Epithelial cell of prostate (primary cell): ENCODE measurements around the gene PGGT1B.
A peak's percentile ranks its signal among the peaks of the same experiment; 100 is the strongest.

ENCODE experiments used
- DNase-seq: peaks from one replicate; pipeline ENCODE4 v3.0.0-alpha.2; 2011; ENCODE audit warnings: low read depth, low spot score
- H3K27ac ChIP-seq: fragments of 450-650 bp; 2 replicates; pipeline ENCODE4 v1.5.1; 2017; ENCODE audit warnings: mild to moderate bottlenecking

Gene PGGT1B

DNA sequence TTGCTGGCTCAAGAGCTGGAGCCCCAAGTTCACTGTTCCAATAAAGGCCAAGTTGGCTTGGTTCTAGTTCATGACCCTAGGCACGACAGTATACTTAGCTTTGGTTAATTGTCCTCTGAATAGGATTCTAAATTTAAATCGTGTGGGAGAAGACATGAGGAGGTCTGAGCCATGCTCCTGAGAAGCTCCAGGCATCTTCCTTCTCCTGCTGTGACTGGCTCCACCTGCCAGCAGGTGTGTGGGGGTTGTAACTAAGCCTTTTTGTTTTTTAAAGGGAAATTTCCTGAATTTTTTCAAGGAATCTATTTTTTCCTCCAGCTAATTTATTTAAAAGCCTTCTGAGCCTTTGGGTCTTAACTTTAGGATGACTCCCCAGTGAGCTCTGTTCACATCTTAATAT is 72.8 kb downstream of the PGGT1B start:
- no peak for DNase-seq

DNA sequence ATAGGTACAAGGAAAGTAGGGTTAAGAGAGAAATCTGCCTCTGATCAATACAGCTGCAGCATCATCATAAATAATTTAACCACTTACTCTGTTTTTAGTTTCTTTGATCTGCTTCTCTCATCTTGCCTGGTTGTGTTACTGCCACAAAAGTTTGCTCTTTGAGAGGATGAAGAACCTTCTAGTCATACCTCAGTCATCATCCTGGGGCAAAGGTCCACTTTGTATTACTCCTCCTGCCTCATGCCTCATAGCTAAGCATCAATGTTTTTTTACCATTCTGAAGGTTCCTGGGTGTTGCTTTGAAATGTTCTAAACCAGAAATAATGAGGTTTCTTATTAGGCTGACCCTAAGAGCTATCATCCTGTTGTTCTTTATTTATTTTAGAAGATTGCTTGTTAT is 75.9 kb downstream of the PGGT1B start:
- no peak for DNase-seq
- H3K27ac ChIP-seq, result no peak overlapping the region

More for the DNA sequence above, 72.8 kb downstream of the PGGT1B start:
- no peak overlapping the region for H3K27ac ChIP-seq

GRCh38 chr5:115184770-115185169 is 77.9 kb downstream of the PGGT1B start:
- H3K27ac ChIP-seq, result no peak overlapping the region
- no peak for DNase-seq

GRCh38 chr5:115181757-115182156 is 80.9 kb downstream of the PGGT1B start:
- no peak overlapping the region for H3K27ac ChIP-seq
- DNase-seq, result no peak

DNA sequence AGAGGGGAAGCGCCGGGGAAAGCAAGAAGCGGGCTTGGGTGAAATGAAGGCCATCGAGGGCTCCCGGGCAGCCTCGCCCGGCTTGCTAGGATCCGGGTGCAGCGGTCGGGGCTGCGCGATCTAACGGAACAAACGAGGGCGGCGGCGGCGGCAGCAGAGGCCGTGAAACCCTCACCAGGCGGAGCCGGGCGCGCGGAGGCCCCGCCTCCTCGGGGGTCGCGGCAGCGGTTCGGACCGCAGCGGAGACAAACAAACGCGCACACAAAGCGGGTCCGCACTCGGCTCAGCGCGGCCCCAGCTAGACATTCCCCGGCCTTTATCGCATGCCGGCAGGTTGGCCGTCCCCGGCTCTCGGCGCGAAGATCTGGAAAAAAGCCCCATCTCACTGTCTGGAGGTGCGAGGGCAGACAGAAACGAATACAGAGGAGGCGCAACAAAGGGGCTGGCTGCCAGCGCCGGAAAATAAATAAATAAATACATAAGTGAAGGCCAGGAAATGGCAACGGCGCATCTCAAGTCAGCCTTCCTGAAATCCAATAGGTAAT is 82.4 kb downstream of the PGGT1B start:
- DNase-seq, result no peak
- no peak overlapping the region for H3K27ac ChIP-seq

GRCh38 chr5:115179394-115180164 is 83.1 kb downstream of the PGGT1B start:
- no peak overlapping the region for H3K27ac ChIP-seq
- no peak for DNase-seq

DNA sequence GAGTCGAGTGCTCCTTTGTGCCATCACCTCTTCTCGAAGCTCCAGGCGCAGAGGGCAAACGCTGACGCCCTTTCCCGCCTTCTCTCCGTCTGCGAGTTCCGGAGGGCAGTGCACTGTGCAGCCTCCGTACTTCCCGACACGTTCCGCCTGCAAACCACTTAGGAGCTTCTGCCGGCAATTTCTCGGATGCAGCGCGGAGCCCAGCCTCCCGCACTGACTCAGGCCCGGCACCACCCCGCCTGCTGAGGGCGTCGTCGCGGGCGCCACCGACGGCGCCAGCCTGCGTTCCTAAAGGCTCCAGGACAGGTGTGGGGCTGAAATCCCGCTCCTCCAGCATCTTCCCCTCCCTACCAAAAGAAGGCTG is 83.7 kb downstream of the PGGT1B start:
- no peak for DNase-seq
- no peak overlapping the region for H3K27ac ChIP-seq

DNA sequence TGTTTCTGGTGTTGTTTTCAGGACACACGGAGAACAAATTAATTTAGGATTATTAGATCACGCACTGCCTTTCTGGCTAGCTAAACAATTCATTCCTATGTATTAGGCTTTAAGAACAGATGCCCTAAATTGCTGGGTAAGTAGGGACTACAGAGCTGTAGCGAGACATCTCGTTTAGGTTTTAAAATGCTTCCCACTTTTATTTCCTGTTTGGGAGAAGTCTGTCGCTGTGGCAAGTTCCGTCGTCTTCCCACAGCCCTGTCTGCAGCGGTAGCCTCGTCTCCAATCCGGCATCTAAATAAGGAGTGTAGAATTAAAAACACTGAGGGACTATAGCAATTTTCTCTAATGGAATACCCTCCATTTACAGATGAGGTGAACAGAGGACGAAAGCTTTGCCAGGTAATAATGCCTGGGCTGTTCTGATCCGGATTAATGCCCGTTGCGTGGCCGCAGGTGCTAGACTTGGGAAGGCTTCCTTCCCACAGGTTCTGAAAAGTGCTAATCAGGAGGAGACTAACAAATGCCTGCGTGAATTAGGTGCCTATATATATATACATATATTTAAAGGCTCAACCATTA is 91.7 kb downstream of the PGGT1B start:
- DNase-seq, result no peak
- no peak overlapping the region for H3K27ac ChIP-seq

- no peak overlapping the region for H3K27ac ChIP-seq
- DNase-seq, result no peak
Observed at GRCh38 chr5:115170134-115170928, 92.3 kb downstream of the PGGT1B start.

GRCh38 chr5:115169487-115170133 is 93.1 kb downstream of the PGGT1B start, which contains the start of gene TRIM36:
Gene TRIM36 (minus strand): TSS chr5:115169908. CDS start chr5:115169634, 274 bp downstream.
- no peak within 1 kb of the TSS for H3K27ac ChIP-seq
- DNase-seq, result peak; percentile 54

GRCh38 chr5:115168829-115169486 is 93.7 kb downstream of the PGGT1B start:
- no peak overlapping the region for H3K27ac ChIP-seq
- no peak for DNase-seq

DNA sequence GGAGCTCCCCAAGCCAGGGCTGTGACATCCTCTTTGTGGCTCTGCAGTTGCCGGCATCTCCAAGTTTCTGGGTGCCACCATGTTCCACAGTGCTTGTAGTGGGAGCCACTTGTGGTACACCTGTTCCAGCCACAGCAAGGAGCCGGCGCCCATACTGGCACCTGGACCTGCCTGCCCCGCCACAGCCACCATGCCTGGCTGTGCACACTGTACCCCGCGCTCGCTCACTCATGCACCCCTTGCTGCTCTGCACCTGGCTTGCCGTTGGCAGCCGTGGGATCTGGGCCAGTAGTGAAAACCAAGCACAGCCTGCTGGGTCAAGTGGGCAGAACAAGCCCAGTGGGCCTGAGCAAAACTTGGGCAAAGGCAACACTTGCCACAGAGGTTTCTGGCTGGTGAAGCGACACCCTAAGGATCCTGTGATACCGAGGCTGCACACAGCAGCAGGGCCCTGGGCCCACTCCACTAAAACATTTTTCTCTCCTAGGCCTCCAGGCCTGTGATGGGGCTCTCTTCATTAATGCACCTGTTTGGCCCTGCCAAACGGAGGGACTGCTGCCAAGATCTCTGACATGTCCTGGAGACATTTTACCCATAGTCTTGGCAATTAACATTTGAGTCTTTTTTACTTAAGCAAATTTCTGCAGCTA is 95.8 kb downstream of the PGGT1B start:
- H3K27ac ChIP-seq, result no peak overlapping the region
- no peak for DNase-seq

GRCh38 chr5:115165790-115166189 is 96.9 kb downstream of the PGGT1B start:
- H3K27ac ChIP-seq, result no peak overlapping the region
- no peak for DNase-seq

DNA sequence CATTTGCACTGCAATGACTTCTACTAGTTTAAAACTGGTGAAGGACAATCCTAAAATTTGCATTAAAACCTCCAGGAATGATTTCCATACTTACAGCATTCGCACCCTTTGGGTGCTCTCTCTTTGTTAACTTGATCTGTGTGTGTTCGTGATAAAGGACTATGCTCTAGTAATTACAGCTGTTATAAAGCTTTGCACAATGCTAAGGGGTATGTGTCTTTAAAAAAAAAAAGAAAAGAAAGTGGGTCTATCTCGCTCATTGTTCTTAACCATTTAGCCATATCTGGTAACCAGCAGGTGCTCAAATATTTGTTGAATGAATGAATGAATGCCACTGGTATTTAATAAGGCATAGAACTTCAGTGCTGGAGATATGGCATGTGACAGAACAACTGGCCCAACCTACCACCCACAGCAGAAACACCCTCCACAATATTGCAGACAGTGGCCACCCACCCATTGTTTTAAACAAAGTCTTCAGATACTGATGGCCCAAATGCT is 101.7 kb downstream of the PGGT1B start:
- DNase-seq, result no peak

More for the DNA sequence above, 101.7 kb downstream of the PGGT1B start:
- no peak overlapping the region for H3K27ac ChIP-seq
